ENCODE data around the gene SPTB.

Gene SPTB

DNA sequence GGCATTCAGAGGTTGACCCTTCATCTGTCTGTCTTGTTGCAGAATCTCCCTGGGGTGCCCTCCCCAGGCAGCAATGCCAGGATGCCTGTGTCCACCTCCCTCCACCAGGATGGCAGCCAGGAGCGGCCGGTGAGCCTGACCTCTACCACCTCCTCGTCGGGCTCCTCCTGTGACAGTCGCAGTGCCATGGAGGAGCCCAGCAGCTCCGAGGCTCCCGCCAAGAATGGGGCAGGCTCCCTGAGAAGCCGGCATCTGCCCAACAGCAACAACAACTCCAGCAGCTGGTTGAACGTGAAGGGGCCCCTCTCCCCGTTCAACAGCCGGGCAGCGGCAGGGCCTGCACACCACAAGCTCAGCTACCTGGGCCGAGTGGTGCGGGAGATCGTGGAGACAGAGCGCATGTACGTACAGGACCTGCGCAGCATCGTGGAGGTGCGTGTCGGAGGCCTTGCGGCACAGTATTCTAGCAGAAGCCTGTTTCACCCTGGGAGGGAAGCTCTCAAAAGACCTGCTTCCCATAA is 152.1 kb downstream of the SPTB start:
- Histone ChIP-seq H3F3A (ENCODE audit: insufficient read depth) (no peaks in the 10 kb centered on the region), H3K9me2 (replicated peaks; ENCODE audit: insufficient read depth, low read length) (no peaks in the 10 kb centered on the region), H3K27me3 (ENCODE audit: low read length) (no peaks in the 10 kb centered on the region), H3K4me3 (ENCODE audit: insufficient read depth, low read length, poor library complexity, severe bottlenecking) (no peak overlapping the region), H3K4me2 (ENCODE audit: low read depth, low read length, poor library complexity, severe bottlenecking) (no peak overlapping the region), H2AFZ (ENCODE audit: low read depth, low read length, severe bottlenecking) (no peak overlapping the region), H3K9me3 (ENCODE audit: insufficient read depth, low read length) (no peaks in the 10 kb centered on the region), H3K9ac (ENCODE audit: low read length) (no peak overlapping the region), H4K20me1 (ENCODE audit: low read depth, low read length) (no peaks in the 10 kb centered on the region), H3K79me2 (ENCODE audit: insufficient read depth, low read length) (no peaks in the 10 kb centered on the region), H3K36me3 (ENCODE audit: low read length) (no peaks in the 10 kb centered on the region), H3K27ac (ENCODE audit: low read depth, low read length) (no peak overlapping the region)
- TF ChIP-seq EZH2phosphoT487 (conservative IDR thresholded peaks at IDR 0.05; ENCODE audit: low read length) = no peak
- TF ChIP-seq, protein P1, sequence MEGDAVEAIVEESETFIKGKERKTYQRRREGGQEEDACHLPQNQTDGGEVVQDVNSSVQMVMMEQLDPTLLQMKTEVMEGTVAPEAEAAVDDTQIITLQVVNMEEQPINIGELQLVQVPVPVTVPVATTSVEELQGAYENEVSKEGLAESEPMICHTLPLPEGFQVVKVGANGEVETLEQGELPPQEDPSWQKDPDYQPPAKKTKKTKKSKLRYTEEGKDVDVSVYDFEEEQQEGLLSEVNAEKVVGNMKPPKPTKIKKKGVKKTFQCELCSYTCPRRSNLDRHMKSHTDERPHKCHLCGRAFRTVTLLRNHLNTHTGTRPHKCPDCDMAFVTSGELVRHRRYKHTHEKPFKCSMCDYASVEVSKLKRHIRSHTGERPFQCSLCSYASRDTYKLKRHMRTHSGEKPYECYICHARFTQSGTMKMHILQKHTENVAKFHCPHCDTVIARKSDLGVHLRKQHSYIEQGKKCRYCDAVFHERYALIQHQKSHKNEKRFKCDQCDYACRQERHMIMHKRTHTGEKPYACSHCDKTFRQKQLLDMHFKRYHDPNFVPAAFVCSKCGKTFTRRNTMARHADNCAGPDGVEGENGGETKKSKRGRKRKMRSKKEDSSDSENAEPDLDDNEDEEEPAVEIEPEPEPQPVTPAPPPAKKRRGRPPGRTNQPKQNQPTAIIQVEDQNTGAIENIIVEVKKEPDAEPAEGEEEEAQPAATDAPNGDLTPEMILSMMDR (IDR thresholded peaks at IDR 0.05; ENCODE audit: insufficient read depth, low read length, poor library complexity, severe bottlenecking) = no peak

DNA sequence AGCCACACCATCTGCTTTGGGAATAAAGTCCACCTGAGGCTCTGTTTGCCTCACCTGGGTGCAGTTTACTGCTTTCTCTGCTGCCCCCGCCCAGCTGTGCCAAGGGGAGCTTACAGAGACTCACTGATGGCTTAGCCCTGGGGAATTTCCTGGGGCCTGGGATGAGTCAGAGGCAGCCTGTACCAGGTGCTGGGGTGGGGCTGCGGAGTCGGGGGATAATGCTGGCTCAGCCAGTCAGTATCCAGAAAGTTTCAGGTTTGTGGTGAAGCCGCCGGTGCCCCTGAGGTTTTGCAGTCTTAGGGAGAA is 153.2 kb downstream of the SPTB start:
- H3K36me3 ChIP-seq (ENCODE audit: low read length) = no peaks in the 10 kb centered on the region
- no peaks in the 10 kb centered on the region for H3K9me2 ChIP-seq (replicated peaks; ENCODE audit: insufficient read depth, low read length)
- no peaks in the 10 kb centered on the region for H3K9me3 ChIP-seq (ENCODE audit: insufficient read depth, low read length)
- no peaks in the 10 kb centered on the region for H4K20me1 ChIP-seq (ENCODE audit: low read depth, low read length)
- H2AFZ ChIP-seq (ENCODE audit: low read depth, low read length, severe bottlenecking) = no peak overlapping the region
- H3F3A ChIP-seq (ENCODE audit: insufficient read depth) = no peaks in the 10 kb centered on the region
- H3K79me2 ChIP-seq (ENCODE audit: insufficient read depth, low read length) = no peaks in the 10 kb centered on the region
- H3K27me3 ChIP-seq (ENCODE audit: low read length) = no peaks in the 10 kb centered on the region
- H3K4me2 ChIP-seq (ENCODE audit: low read depth, low read length, poor library complexity, severe bottlenecking) = no peak overlapping the region
- H3K27ac ChIP-seq (ENCODE audit: low read depth, low read length) = no peak overlapping the region
- H3K9ac ChIP-seq (ENCODE audit: low read length) = no peak overlapping the region
- TF ChIP-seq EZH2phosphoT487 (conservative IDR thresholded peaks at IDR 0.05; ENCODE audit: low read length) = no peak
- TF ChIP-seq, protein P1 (IDR thresholded peaks at IDR 0.05; ENCODE audit: insufficient read depth, low read length, poor library complexity, severe bottlenecking) = no peak
- H3K4me3 ChIP-seq (ENCODE audit: insufficient read depth, low read length, poor library complexity, severe bottlenecking) = no peak overlapping the region

DNA sequence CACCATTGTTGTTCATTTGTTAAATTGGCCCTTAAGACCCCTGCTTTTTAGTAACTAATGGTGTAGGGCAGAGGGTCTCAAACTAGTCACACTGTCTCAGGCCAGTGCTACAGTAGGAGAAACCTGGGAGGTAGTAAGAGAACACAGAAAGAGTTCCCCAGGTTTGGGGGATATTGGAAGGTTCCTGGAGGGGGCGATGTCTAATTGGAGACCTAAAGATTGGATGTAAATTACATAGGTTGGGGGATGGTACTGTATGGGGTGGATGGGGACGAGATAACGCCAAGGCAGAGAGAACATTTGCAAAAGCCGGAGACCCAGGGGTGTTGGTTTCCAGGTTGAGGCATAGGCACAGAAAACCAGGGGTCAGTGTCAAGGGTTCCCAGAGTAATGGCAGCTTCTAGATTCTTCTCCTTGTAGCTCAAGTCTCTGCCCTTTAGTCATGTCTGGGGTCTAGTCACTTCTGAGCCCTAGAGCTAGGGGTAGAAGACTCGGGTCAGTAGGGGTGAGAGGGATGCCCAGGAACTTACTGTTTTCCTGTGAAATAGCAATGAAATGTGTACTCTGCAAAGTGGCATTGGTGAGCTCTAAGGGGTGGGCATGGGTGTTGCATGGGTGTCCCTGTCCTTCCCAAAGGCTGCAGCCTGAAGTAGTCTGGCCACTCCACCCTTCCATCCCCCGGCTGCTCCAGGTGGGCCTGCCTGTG is 153.7 kb downstream of the SPTB start:
- H3K9me3 ChIP-seq (ENCODE audit: insufficient read depth, low read length) = no peaks in the 10 kb centered on the region
- H3K79me2 ChIP-seq (ENCODE audit: insufficient read depth, low read length) = no peaks in the 10 kb centered on the region
- no peak overlapping the region for H2AFZ ChIP-seq (ENCODE audit: low read depth, low read length, severe bottlenecking)
- H3K36me3 ChIP-seq (ENCODE audit: low read length) = no peaks in the 10 kb centered on the region
- TF ChIP-seq EZH2phosphoT487 (conservative IDR thresholded peaks at IDR 0.05; ENCODE audit: low read length) = no peak
- TF ChIP-seq, protein P1 (IDR thresholded peaks at IDR 0.05; ENCODE audit: insufficient read depth, low read length, poor library complexity, severe bottlenecking) = no peak
- no peaks in the 10 kb centered on the region for H4K20me1 ChIP-seq (ENCODE audit: low read depth, low read length)
- no peak overlapping the region for H3K4me2 ChIP-seq (ENCODE audit: low read depth, low read length, poor library complexity, severe bottlenecking)
- no peak overlapping the region for H3K4me3 ChIP-seq (ENCODE audit: insufficient read depth, low read length, poor library complexity, severe bottlenecking)
- no peaks in the 10 kb centered on the region for H3F3A ChIP-seq (ENCODE audit: insufficient read depth)
- no peaks in the 10 kb centered on the region for H3K27me3 ChIP-seq (ENCODE audit: low read length)
- H3K9me2 ChIP-seq (replicated peaks; ENCODE audit: insufficient read depth, low read length) = no peaks in the 10 kb centered on the region
- no peak overlapping the region for H3K27ac ChIP-seq (ENCODE audit: low read depth, low read length)
- no peak overlapping the region for H3K9ac ChIP-seq (ENCODE audit: low read length)

Data from SU-DHL-6 (cell line).